Dedifferentiated amniotic fluid mesenchymal stem cell (primary cell): ENCODE data around the gene NEU1.
"Not testable (repeated sequence)": the region's sequence is repeated elsewhere in the genome, so short reads cannot be mapped to it uniquely, and the experiment has no call there.

Experiments used
- DNase-seq: peaks from one replicate; pipeline ENCODE4 v3.0.0-alpha.2; 2016; ENCODE audit errors: extremely low spot score

The NEU1 gene

DNA sequence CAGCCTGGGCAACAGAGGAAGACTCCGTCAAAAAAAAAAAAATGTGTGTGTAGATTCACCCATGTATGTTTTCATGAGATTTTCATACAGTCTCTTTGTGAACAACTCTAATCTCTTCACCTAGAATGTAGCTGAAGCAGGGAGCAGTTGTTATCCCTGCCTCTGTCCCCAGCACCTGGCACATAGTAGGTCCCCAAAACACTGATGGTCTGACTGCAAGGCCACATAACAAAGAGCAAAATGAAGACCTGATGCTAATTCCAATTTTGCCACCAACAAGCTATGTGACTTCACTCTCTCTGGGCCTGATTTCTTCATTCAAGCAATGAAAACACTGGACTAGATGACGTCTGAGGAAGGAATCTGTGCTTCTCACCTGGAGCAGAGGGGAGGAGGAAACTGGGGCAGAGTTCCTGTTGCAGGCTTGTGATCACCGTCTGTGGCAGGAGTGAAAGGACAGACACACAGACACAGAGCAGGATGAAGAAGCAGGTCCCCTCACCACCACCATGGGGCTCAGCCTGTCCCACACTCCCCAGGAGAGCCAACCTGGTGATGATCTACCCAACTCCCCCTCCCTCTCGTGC, 11.6 kb upstream of the NEU1 start:
- no peak for DNase-seq

DNA sequence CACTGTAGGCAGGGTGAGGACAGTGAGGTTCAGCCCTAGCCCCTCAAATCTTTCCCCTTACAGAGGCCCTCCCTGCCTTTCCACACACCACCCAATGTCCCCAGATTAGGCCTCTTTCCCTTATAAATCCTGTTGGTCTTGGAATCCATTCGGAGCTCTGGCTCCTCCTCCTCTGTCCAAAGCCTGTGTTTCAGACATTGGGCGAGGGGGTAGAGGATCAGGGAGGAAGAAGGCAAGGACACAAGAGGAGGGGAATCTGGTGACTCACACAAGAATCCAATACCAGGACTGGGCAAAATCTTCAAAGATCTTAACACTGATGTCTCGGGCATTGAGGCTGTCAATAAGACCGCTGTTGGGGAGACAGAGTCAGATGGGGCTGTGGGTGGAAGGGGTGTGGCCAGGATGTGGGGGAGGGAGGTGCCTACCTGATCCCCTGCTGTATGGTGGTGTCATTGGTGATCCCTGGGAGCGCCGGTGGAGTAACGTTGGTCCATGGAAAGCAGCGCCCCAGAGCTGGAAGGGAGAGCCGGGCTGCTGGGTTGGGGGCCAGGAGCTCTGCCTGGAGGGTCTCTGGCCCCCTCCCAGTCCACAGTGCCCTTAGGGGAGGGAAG, 8.5 kb upstream of the NEU1 start:
- DNase-seq = peak; percentile 20

DNA sequence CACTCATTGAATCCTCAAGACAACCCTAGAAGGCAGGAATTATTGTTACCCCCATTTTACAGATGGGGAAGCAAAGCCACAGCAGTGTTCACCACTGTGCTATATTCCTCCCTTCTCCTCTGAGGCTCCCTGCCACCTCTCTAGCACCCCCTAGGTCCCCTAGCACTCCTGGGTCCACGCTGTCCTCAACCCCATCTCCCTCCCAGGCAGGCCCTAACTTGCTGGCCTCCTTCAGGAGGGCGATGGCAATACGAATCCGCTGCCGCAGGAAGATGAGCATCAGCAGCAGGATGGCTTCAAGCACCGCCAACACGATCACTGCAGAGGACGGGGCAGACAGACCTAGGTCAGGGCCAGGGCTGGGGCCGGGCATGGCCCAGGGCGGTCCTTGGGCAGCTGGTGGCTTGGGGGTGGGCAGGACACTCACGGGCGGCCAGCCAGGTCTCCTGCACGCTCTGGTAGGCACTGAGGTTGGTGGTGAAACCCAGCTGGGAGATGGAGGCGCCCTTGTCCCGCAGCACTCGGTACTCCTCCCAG, 7.8 kb upstream of the NEU1 start:
- DNase-seq = no peak

DNA sequence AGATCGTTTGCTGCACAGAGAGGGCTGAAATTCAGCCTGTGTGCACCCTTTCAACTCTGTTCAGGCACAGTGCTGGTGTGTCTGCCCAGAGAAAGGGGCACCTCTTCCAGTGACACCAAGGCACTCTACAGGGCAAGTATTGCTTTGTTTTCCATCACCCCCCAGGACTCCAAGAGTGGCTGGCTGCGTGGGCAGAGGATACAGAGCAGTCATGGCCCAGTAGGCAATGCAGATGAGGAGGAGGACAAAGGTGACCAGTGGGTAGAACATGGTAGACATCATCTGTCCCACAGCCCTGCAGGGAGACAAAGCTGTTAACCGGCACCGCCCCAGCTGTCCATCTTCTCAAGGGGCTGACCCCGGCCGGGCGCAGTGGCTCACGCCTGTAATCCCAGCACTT, 6.7 kb upstream of the NEU1 start:
- DNase-seq = no peak

DNA sequence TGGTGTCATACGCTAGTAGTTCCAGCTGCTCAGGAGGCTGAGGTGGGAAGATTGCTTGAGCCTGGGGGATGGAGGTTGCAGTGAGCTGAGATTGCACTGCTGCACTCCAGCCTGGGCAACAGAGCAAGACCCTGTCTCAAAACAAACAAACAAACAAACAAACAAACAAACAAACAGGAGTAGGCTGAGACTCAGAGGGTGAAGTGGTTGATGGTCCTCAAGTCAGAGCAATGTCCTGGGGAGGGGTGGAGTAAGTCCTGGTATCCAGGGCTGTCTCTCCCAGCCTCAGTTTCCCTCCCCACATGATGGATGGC, 6.0 kb upstream of the NEU1 start:
- not testable (repeated sequence) for DNase-seq

DNA sequence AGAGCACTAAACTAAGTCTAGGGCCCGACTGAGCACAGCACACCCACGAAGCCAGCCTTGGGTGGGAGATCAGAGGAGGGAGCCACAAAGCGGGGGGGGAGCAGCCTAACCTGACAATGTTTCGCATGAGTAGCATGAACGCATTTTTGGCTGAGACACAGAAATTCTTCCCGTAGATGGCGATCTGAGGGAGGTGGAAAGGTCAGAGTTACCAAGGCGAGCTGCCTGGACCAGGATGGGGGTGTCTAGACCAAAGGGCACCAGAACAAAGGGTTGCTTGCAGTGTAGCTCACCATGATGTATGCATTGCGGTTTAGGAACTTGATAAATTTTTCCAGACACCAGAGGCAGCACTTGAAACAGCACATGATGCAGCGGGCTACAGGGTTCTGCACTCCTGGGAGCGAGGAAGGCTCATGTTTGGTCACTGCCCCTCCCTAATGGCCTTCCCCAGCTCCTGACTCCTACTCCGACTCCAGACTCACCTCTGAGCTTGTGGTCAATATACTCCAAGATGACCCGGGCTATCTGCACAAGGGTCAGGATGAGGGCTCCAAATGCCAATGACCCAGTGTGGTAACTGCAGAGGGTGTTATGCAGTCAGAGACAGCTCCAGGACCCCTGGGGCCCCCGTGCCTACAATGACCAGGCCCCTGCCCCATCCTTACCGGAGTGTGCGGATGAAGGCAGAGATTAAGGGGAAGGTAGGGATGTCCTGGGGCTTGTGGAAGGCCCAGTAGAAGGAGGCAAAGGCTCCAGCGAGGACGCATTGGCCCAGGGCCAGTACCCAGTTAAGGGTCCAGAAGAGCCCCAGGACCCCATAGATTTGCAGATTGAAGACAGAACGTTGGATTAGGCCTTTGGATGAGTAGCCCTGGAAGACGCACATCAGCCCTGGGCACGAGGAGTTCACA, 2.8 kb upstream of the NEU1 start:
- DNase-seq = no peak

DNA sequence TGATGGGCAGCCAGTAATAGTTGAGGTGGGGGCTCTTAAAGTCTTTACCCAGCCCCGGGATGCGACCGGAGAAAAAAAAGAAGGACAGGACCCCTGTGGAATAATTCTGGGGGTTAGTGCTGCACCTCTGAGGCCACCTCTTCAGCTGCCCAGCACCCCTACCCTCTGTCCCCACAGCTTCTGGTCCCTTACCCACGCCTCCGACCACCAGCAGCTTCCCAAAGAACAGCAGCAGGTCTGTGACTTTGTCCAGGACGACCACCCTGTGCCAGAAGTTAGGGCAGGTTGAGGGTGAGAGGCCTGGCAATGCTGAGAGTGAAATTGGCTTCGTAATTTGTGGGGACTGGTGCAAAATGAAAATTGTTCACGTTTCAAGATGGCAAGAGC, 2.2 kb upstream of the NEU1 start:
- DNase-seq = no peak

DNA sequence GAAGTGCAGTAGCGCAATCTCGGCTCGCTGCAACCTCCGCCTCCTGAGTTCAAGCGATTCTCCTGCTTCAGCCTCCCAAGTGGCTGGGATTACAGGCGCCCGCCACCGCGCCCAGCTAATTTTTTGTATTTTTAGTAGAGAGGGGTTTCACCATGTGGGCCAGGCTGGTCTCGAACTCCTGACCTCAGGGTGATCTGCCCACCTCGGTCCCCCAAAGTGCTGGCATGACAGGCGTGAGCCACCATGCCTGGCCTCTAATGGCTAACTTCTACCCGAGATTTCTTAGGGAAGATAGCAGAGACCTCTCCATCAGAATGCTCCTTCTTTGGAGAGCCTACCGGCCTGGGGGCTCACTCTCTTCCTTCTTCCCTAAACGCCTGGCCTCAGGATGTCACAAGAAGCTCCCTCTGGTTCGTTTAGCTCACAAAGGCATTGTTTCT, 1.5 kb upstream of the NEU1 start:
- not testable (repeated sequence) for DNase-seq

DNA sequence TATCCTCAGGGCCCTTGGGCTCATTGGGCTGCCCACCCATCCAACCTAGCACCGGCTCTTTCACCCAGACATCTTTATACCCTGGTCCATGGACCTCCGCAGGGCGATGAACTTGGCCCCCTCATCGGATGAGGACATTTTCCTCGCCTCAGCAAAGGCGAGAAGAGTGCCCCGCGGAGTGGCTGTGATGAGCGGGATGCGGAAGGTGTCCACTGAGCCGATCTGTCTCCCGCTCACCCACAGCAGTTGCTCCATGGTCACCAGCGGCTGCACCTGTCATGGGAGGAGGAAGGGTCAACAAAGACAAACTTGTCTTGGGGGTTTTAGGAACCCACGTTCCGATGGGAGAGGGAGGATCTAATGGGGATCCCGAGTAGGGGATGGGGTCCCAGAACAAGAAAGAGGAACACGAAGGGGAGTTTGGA, 690 bp downstream of the NEU1 start:
- DNase-seq = no peak

DNA sequence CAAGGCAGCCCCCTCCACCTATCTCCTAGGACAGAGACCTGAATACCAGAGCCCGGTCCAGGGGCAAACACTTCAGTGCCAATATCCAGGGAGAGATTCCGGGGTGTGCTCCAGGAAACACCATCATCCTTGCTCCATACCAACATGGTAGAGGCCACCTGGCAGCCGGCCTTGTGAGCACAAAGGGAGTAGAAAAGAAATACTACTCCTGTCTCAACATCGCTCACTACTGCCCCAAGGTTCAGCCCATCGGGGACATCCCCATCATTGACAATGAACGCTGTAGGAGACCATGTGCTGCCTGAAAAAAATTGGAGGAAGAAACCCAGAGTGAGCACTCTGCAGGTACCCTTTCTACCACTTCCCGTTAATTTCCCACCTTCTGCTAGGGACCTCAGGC, 1.5 kb downstream of the NEU1 start:
- no peak for DNase-seq

DNA sequence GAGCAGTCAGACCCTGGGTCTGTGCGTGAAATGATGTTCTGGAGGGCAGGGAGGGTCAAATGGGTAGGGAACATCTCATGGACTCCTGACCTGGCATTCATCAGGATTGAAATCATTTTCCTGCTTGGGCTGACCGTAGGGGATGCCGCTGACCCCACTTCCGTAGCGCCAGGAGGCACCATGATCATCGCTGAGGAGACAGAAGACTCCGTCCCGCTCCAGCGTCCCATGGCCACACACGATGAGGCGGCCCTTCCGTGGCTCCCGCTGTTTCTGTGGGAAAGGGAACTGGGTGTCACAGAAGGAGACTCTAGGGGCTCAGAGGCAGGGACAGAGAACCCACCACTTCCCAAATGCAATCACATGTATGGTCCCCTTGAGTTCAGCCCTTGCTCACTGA, 2.3 kb downstream of the NEU1 start:
- no peak for DNase-seq

DNA sequence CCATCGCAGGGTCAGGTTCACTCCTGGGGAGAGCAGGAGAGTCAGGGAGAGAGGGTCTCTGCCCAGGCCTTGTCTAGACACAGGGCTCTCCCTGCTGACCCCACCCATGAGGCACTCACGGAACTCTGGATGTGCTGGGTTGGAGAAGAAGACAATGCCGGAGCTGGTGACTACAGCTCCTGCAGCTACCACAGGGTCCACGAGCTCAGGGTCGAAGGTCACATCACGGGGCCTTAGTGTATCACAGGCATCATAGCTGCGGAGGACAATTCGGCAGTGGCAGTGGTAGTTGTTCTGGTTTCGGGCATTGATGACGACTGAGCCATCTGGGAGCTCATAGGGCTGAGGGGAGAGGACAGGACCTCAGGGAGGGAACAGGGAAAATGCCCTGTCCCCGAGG, 2.7 kb downstream of the NEU1 start:
- no peak for DNase-seq

DNA sequence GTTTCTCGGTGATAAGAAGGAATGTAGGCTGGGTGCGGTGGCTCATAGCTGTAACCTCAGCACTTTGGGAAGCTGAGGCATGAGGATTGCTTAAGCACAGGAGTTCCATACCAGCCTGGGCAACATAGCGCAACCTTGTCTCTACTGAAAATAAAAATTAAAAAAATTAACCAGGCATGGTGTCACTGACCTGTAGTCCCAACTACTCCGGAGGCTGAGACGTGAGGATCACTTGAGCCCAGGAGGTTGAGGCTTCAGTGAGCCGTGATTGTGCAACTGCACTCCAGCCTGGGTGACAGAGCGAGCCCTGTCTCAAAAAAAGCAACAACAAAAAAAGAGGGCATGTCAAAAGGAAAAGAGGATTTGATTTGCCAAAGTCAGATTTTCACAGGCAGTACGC, 3.9 kb downstream of the NEU1 start:
- no peak for DNase-seq

DNA sequence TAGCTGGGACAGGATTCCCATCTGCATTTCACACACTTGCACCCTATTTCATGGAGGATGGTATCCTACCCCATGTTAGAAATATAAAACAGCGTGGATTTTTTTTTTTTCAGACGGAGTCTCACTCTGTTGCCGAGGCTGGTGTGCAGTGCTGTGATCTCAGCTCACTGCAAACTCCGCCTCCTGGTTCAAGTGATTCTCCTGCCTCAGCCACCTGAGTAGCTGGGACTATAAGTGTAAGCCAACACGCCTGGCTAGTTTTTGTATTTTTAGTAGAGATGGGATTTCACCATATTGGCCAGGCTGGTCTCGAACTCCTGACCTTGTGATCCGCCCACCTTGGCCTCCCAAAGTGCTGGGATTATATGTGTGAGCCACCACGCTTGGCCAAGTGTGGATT, 4.8 kb downstream of the NEU1 start:
- DNase-seq = not testable (repeated sequence)

DNA sequence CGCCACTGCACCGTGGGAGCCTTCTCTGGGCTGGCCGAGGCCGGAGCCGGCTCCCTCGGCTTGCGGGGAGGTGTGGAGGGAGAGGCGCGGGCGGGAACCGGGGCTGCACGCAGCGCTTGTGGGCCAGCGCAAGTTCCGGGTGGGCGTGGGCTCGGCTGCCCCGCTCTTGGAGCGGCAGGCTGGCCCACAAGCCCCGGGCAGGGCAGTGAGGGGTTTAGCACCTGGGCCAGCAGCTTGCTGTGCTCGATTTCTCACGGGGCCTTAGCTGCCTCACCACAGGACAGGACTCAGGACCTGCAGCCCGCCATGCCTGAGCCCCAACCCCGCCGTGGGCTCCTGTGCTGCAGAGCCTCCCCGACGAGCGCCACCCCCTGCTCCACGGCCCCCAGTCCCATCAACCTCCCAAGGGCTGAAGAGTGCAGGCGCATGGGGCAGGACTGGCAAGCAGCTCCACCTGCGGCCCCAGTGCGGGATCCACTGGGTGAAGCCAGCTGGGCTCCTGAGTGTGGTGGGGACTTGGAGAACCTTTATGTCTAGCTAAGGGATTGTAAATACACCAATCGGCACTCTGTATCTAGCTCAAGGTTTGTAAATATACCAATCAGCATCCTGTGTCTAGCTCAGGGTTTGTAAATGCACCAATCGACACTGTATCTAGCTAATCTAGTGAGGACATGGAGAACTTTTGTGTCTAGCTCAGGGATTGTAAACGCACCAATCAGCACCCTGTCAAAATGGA, 10.5 kb downstream of the NEU1 start:
- not testable (repeated sequence) for DNase-seq

DNA sequence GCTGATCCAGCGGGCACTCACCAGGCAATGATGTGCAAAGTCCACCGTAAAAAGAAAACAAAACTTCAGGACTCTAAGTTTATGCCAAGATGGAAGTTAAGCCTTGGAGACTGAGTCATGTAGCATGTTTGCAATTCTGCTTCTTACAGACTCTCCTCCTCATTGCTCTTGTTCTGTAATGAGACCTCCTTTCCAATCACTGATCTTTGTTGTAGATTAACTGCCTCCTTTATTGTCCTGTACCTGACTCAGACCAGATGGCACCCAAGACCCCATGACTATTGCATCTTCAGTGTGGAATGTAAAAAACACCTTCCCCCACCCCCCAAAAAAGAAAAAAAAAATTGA, 11.2 kb downstream of the NEU1 start:
- DNase-seq = no peak

DNA sequence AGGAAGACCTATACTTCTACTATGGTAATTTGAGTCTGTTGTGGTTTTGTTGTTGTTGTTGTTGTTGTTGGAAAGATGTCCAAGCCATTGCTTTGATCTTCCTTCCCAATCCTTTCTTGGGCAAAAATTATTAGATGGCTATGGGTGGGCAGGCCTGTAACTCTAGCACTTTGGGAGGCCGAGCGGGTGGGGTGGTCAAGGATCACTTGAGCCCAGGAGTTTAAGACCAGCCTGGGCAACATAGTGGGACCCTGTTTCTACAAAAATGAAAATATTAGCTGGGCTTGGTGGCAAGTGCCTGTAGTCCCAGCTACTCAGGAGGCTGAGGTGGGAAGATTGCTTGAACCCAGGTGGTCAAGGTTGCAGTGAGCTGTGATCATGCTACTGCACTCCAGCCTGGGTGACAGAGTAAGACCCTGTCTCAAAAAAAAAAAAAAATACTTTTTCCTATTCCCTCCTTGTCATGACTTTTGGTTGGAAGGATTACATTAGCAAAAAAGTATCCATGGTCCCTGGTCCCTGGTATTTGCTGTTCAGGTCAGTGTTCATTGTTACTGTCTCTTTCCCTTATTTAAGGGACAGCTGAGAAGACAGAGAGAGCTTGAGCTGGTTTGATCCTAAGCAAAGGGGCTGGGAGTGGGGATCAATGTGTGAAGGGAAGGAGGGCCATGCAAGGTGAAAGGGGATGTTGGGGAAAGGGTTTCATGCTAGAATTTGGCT, 11.7 kb downstream of the NEU1 start:
- no peak for DNase-seq

DNA sequence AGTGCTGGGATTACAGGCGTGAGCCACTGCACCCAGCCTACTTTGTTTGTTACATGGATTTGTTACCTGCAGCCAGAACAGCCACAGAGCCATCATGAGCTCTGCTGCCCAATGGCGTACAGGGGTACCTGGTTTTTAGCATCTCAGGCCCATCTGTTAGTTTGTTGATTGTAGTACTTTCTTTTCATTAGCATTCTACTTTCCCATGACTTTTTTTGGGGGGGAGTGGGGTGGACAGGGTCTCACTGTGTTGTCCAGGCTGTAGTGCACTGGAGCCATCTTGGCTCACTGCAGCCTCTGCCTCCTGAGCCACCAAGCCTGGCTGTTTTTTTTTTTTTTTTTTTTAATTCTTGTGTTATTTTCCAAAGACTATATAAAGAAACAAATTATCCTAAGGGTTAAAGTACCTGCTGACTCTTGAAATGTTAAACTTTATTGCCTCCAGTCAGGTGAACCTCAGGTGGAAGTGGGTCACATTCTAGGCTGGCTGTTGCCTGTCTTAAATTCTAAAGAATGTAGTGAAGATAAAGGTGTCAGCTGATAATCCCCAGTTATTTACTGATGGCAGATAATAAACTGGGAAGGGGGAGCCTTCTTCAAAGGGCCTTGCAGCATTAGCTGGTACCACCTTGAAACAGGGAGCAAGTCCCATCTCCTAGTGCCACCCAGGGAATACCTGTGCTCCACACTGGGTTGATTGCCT, 15.2 kb downstream of the NEU1 start:
- no peak for DNase-seq

DNA sequence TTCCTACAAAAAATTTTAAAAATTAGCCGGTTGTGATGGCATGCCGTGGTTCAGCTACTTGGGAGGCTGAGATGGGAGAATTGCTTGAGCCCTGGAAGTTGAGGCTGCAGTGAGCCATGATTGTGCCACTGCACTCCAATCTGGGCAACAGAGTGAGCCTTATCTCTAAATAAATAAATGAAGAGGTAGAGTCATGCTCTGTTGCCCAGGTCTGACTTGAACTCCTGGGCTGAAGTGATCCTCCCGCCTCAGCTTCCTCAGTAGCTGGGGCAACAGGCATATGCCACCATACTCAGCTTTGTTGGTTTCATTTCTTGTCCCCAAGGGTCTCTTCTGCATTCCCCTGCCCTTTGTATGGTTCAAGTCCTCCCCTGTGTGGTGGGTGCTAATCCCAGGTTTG, 18.1 kb downstream of the NEU1 start:
- no peak for DNase-seq

DNA sequence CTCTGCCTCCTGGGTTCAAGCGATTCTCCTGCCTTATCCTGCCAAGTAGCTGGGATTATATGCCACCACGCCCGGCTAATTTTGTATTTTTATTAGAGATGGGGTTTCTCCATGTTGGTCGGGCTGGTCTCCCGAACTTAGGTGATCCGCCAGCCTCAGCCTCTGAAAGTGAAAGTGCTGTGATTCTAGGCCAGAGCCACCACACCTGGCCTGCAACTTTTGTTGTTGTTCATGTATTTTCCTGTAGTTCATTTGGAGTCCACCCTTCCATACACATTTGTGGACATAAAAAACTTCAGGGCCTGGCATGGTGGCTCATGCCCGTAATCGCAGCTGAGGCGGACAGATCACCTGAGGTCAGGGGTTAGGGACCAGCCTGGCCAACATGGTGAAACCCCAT, 20.6 kb downstream of the NEU1 start:
- DNase-seq = no peak

DNA sequence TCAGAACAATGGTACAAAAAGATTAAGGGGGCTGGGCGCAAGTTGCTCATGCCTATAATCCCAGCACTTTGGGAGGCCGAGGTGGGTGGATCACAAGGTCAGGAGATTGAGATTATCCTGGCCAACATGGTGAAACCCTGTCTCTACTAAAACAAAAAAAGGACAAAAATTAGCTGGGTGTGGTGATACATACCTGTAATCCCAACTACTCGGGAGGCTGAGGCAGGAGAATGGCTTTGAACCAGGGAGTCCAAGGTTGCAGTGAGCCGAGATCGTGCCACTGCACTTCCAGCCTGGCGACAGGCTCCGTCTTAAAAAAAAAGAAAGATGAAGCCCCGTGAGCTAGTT, 22.9 kb downstream of the NEU1 start:
- not testable (repeated sequence) for DNase-seq
